Stomach (tissue), 4 donors: Measurements from ENCODE around the gene PPFIA1.

Source experiments
- EP300 ChIP-seq: sonication (generic); formaldehyde crosslinking; IDR thresholded peaks from one replicate; pipeline ENCODE4 v1.6.1; 2017; ENCODE audit warnings: antibody characterized with exemption
- POLR2A ChIP-seq, 4 donors: fragments of 450-650 bp; IDR thresholded peaks; one replicate each; pipeline ENCODE4 v1.6.1; 2016; ENCODE audit warnings: antibody characterized with exemption in 4 of 4, control low read depth in 2 of 4, mild to moderate bottlenecking in 1 of 4, moderate library complexity in 1 of 4
- POLR2AphosphoS5 ChIP-seq, 3 donors: sonication (generic); formaldehyde crosslinking; IDR thresholded peaks; one replicate each; pipeline ENCODE4 v1.6.1; 2016; ENCODE audit warnings: antibody characterized with exemption in 3 of 3
- TF ChIP-seq, protein P1 (sequence below), 7 experiments: fragments of 450-650 bp in 4 of 7; fragments of 200-600 bp in 3 of 7; sonication (generic) in 3 of 7; IDR thresholded peaks; one replicate each; pipeline ENCODE4 v1.5.1; 2016 to 2019; ENCODE audit warnings: antibody characterized with exemption in 7 of 7, control low read depth in 2 of 7, mild to moderate bottlenecking in 1 of 7

DNA sequence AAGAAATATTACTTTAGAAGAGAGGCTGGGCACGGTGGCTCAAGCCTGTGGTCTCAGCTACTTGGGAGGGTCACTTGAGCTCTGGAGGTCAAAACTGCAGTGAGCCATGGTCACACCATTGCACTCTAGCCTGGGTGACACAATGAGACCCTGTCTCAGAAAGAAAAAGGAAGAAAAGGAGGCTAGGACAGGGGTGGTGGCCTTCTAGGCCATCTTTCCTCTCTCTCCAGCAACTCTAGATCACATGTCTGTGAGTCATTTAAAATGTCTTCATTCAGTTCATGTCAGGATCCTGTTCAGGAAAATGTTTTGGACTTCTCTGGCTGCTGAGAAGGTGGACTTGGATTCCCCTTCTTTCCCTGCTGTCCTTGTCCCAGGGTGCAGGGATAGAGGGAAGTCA is 53.3 kb downstream of the PPFIA1 start:
- TF ChIP-seq, protein P1, sequence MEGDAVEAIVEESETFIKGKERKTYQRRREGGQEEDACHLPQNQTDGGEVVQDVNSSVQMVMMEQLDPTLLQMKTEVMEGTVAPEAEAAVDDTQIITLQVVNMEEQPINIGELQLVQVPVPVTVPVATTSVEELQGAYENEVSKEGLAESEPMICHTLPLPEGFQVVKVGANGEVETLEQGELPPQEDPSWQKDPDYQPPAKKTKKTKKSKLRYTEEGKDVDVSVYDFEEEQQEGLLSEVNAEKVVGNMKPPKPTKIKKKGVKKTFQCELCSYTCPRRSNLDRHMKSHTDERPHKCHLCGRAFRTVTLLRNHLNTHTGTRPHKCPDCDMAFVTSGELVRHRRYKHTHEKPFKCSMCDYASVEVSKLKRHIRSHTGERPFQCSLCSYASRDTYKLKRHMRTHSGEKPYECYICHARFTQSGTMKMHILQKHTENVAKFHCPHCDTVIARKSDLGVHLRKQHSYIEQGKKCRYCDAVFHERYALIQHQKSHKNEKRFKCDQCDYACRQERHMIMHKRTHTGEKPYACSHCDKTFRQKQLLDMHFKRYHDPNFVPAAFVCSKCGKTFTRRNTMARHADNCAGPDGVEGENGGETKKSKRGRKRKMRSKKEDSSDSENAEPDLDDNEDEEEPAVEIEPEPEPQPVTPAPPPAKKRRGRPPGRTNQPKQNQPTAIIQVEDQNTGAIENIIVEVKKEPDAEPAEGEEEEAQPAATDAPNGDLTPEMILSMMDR (IDR thresholded peaks at IDR 0.05) = no peak
- TF ChIP-seq POLR2A (IDR thresholded peaks at IDR 0.05) = no peak
- no peak for TF ChIP-seq POLR2AphosphoS5 (IDR thresholded peaks at IDR 0.05)
- TF ChIP-seq EP300 = no peak
